Measurements from ENCODE around the gene EIF1B. TPM values are rescaled to one million over a fixed set of nuclear protein-coding genes. Genes with fewer than 3 reads are reported as not detected.

EIF1B gene
- total RNA-seq, 1 experiment from 2014 or later, result 34.4 TPM

GRCh38 chr3:40336101-40336500 is 26.6 kb downstream of the EIF1B start:
- H3K4me3 ChIP-seq (ENCODE audit: low read depth, low read length, poor library complexity, severe bottlenecking), result no peak overlapping the region
- intact Hi-C loops (cut with micrococcal nuclease; ENCODE audit: unreplicated experiment), result loop anchor here (10.0 kb wide), 1 partner anchor 99 kb away; no protein-coding TSS in a partner anchor
- BruUV-seq (replicated peaks), result no TSS peak
- no peaks in the 10 kb centered on the region for H3K27me3 ChIP-seq (replicated peaks; ENCODE audit: insufficient read depth, low read depth, low read length, poor library complexity)
- DNase-seq (ENCODE audit: low spot score), result no peak
- H3K36me3 ChIP-seq (ENCODE audit: insufficient read depth, low read length, poor library complexity, severe bottlenecking), result no peaks in the 10 kb centered on the region
- H3K4me1 ChIP-seq (ENCODE audit: insufficient read depth, low read length, poor library complexity, severe bottlenecking), result no peaks in the 10 kb centered on the region
- no peaks in the 10 kb centered on the region for H3K9me3 ChIP-seq (ENCODE audit: low read depth, low read length, poor library complexity, severe bottlenecking)
- ChIA-PET CTCF (no interaction called here), POLR2A (ENCODE audit: low non-redundant PET) (no interaction called here)
- TF ChIP-seq EZH2 (IDR thresholded peaks at IDR 0.05; ENCODE audit: borderline replicate concordance, low read depth, low read length, poor library complexity, severe bottlenecking) (no peak), CTCF (conservative IDR thresholded peaks at IDR 0.05; ENCODE audit: low read depth, low read length) (no peak)
- no peak overlapping the region for H3K27ac ChIP-seq (ENCODE audit: low read depth, low read length, poor library complexity, severe bottlenecking)

- H3K9me3 ChIP-seq (ENCODE audit: low read depth, low read length, poor library complexity, severe bottlenecking), result no peaks in the 10 kb centered on the region
- H3K27ac ChIP-seq (ENCODE audit: low read depth, low read length, poor library complexity, severe bottlenecking), result no peak overlapping the region
- no peaks in the 10 kb centered on the region for H3K27me3 ChIP-seq (replicated peaks; ENCODE audit: insufficient read depth, low read depth, low read length, poor library complexity)
- TF ChIP-seq CTCF (conservative IDR thresholded peaks at IDR 0.05; ENCODE audit: low read depth, low read length) (no peak), EZH2 (IDR thresholded peaks at IDR 0.05; ENCODE audit: borderline replicate concordance, low read depth, low read length, poor library complexity, severe bottlenecking) (no peak)
- CTCF ChIA-PET, result no interaction called here
- no peaks in the 10 kb centered on the region for H3K4me1 ChIP-seq (ENCODE audit: insufficient read depth, low read length, poor library complexity, severe bottlenecking)
- intact Hi-C loops (cut with micrococcal nuclease; ENCODE audit: unreplicated experiment), result loop anchor here (10.0 kb wide), 1 partner anchor 98 kb away; no protein-coding TSS in a partner anchor
- DNase-seq (ENCODE audit: low spot score), result no peak
- no peak overlapping the region for H3K4me3 ChIP-seq (ENCODE audit: low read depth, low read length, poor library complexity, severe bottlenecking)
- POLR2A ChIA-PET (ENCODE audit: low non-redundant PET), result no interaction called here
- no peaks in the 10 kb centered on the region for H3K36me3 ChIP-seq (ENCODE audit: insufficient read depth, low read length, poor library complexity, severe bottlenecking)
- no TSS peak for BruUV-seq (replicated peaks)
These were observed 27.1 kb downstream of the EIF1B start for GRCh38 chr3:40336511-40337135.

GRCh38 chr3:40337136-40338108 is 27.9 kb downstream of the EIF1B start:
- no peaks in the 10 kb centered on the region for H3K9me3 ChIP-seq (ENCODE audit: low read depth, low read length, poor library complexity, severe bottlenecking)
- intact Hi-C loops (cut with micrococcal nuclease; ENCODE audit: unreplicated experiment), result loop anchor here (10.0 kb wide), 1 partner anchor 97 kb away; no protein-coding TSS in a partner anchor
- CTCF ChIA-PET, result no interaction called here

More at GRCh38 chr3:40337136-40338108, 27.9 kb downstream of the EIF1B start:
- TF ChIP-seq CTCF (conservative IDR thresholded peaks at IDR 0.05; ENCODE audit: low read depth, low read length) (no peak), EZH2 (IDR thresholded peaks at IDR 0.05; ENCODE audit: borderline replicate concordance, low read depth, low read length, poor library complexity, severe bottlenecking) (no peak)
- H3K4me1 ChIP-seq (ENCODE audit: insufficient read depth, low read length, poor library complexity, severe bottlenecking), result no peaks in the 10 kb centered on the region
- H3K36me3 ChIP-seq (ENCODE audit: insufficient read depth, low read length, poor library complexity, severe bottlenecking), result no peaks in the 10 kb centered on the region
- BruUV-seq (replicated peaks), result no TSS peak
- no peak overlapping the region for H3K4me3 ChIP-seq (ENCODE audit: low read depth, low read length, poor library complexity, severe bottlenecking)
- POLR2A ChIA-PET (ENCODE audit: low non-redundant PET), result no interaction called here
- no peaks in the 10 kb centered on the region for H3K27me3 ChIP-seq (replicated peaks; ENCODE audit: insufficient read depth, low read depth, low read length, poor library complexity)
- no peak overlapping the region for H3K27ac ChIP-seq (ENCODE audit: low read depth, low read length, poor library complexity, severe bottlenecking)
- DNase-seq (ENCODE audit: low spot score), result no peak

Measured in A673 (cell line).